ENCODE data around the gene PLA2G6. TPM values are rescaled to one million over a fixed set of nuclear protein-coding genes. Genes with fewer than 3 reads are reported as not detected.

The PLA2G6 gene
- total RNA-seq, 2 donors from 2014 or later, result 24.1 to 38.5 TPM

GRCh38 chr22:38215156-38216038 is 33.8 kb upstream of the PLA2G6 start:
- H3K36me3 ChIP-seq, result no peaks in the 10 kb centered on the region
- H3K27me3 ChIP-seq, result no peaks in the 10 kb centered on the region
- no peak overlapping the region for H3K9ac ChIP-seq (ENCODE audit: low read depth in 2 of 2, low read length in 2 of 2)
- TF ChIP-seq CTCF (IDR thresholded peaks at IDR 0.05), result no peak
- peaks cover 9% of the 10 kb centered on the region for H3K4me1 ChIP-seq
- no peak for DNase-seq
- no peaks in the 10 kb centered on the region for H3K9me3 ChIP-seq
- no peak overlapping the region for H3K27ac ChIP-seq
- no peak overlapping the region for H3K4me3 ChIP-seq
- intact Hi-C loops (cut with DNase I), result no loop called here

GRCh38 chr22:38214302-38215056 is 32.8 kb upstream of the PLA2G6 start:
- peak overlapping the region; percentile 25 for H3K4me3 ChIP-seq
- intact Hi-C loops (cut with DNase I), result no loop called here

GRCh38 chr22:38213990-38214301 is 32.3 kb upstream of the PLA2G6 start:
- DNase-seq, result no peak
- Histone ChIP-seq H3K4me1 (peaks cover 4% of the 10 kb centered on the region), H3K27ac (no peak overlapping the region), H3K9ac (ENCODE audit: low read depth in 2 of 2, low read length in 2 of 2) (peak overlapping the region in 1 of 2 donors; percentile 38), H3K9me3 (no peaks in the 10 kb centered on the region), H3K4me3 (no peak overlapping the region), H3K36me3 (no peaks in the 10 kb centered on the region), H3K27me3 (no peaks in the 10 kb centered on the region)
- TF ChIP-seq CTCF (IDR thresholded peaks at IDR 0.05), result no peak
- intact Hi-C loops (cut with DNase I), result no loop called here

More at GRCh38 chr22:38214302-38215056, 32.8 kb upstream of the PLA2G6 start:
- Histone ChIP-seq H3K27me3 (no peaks in the 10 kb centered on the region), H3K9me3 (no peaks in the 10 kb centered on the region), H3K4me1 (peaks cover 9% of the 10 kb centered on the region), H3K36me3 (no peaks in the 10 kb centered on the region), H3K9ac (ENCODE audit: low read depth in 2 of 2, low read length in 2 of 2) (peak overlapping the region in 1 of 2 donors; percentile 38), H3K27ac (no peak overlapping the region)
- TF ChIP-seq CTCF (IDR thresholded peaks at IDR 0.05), result no peak
- peak; percentile 77 for DNase-seq

GRCh38 chr22:38213319-38213989 is 31.8 kb upstream of the PLA2G6 start:
- no peak for DNase-seq
- no peaks in the 10 kb centered on the region for H3K36me3 ChIP-seq
- intact Hi-C loops (cut with DNase I), result no loop called here
- H3K4me3 ChIP-seq, result no peak overlapping the region
- H3K9ac ChIP-seq (ENCODE audit: low read depth in 2 of 2, low read length in 2 of 2), result no peak overlapping the region
- TF ChIP-seq CTCF (IDR thresholded peaks at IDR 0.05), result no peak
- H3K27me3 ChIP-seq, result no peaks in the 10 kb centered on the region
- no peak overlapping the region for H3K27ac ChIP-seq
- H3K4me1 ChIP-seq, result no peaks in the 10 kb centered on the region
- no peaks in the 10 kb centered on the region for H3K9me3 ChIP-seq

- Histone ChIP-seq H3K27ac (no peak overlapping the region), H3K4me1 (no peaks in the 10 kb centered on the region), H3K27me3 (no peaks in the 10 kb centered on the region), H3K4me3 (no peak overlapping the region), H3K9me3 (no peaks in the 10 kb centered on the region), H3K36me3 (no peaks in the 10 kb centered on the region), H3K9ac (ENCODE audit: low read depth in 2 of 2, low read length in 2 of 2) (no peak overlapping the region)
- no peak for TF ChIP-seq CTCF (IDR thresholded peaks at IDR 0.05)
- intact Hi-C loops (cut with DNase I), result no loop called here
- no peak for DNase-seq
These were observed 30.8 kb upstream of the PLA2G6 start for GRCh38 chr22:38212442-38212841.

All from colonic mucosa (tissue), 4 donors.